Stomach smooth muscle (tissue), 2 donors: ENCODE measurements around the gene RHO.
"Not testable (repeated sequence)": the region's sequence is repeated elsewhere in the genome, so short reads cannot be mapped to it uniquely, and the experiment has no call there.

Experiments
- H3K27ac ChIP-seq: one replicate; pipeline ENCODE4 v1.7.0; 2013; ENCODE audit warnings: mild to moderate bottlenecking, low read length, inconsistent platforms
- H3K27me3 ChIP-seq, 2 donors: one replicate each; pipeline ENCODE4 v1.7.0; 2013; ENCODE audit warnings: low read length in 2 of 2; ENCODE audit not compliant: insufficient read depth in 2 of 2, control insufficient read depth in 1 of 2
- H3K36me3 ChIP-seq, 2 donors: one replicate each; pipeline ENCODE4 v1.7.0; 2013; ENCODE audit warnings: low read length in 2 of 2; ENCODE audit not compliant: control insufficient read depth in 2 of 2, insufficient read depth in 2 of 2
- H3K4me1 ChIP-seq: one replicate; pipeline ENCODE4 v1.7.0; 2013; ENCODE audit warnings: low read length; ENCODE audit not compliant: control insufficient read depth, insufficient read depth
- H3K4me3 ChIP-seq, 2 donors: one replicate each; pipeline ENCODE4 v1.7.0; 2013; ENCODE audit warnings: low read length in 2 of 2
- H3K9ac ChIP-seq, 2 donors: one replicate each; pipeline ENCODE4 v1.7.0; 2013; ENCODE audit warnings: low read length in 2 of 2, mild to moderate bottlenecking in 1 of 2
- H3K9me3 ChIP-seq, 2 donors: one replicate each; pipeline ENCODE4 v1.7.0; 2013; ENCODE audit warnings: low read length in 2 of 2; ENCODE audit not compliant: control insufficient read depth in 2 of 2
- donor health status: healthy.
- donor health status: Pancreatic carcinoma.

The RHO gene

GRCh38 chr3:129513705-129514104 is 14.7 kb upstream of the RHO start:
- H3K27me3 ChIP-seq = no peaks in the 10 kb centered on the region
- H3K36me3 ChIP-seq = peaks cover 4 to 41% of the 10 kb centered on the region in 2 donors
- no peaks in the 10 kb centered on the region for H3K9me3 ChIP-seq
- H3K27ac ChIP-seq = no peak overlapping the region
- H3K9ac ChIP-seq = no peak overlapping the region
- no peak overlapping the region for H3K4me3 ChIP-seq
- no peaks in the 10 kb centered on the region for H3K4me1 ChIP-seq

- H3K36me3 ChIP-seq = peaks cover 4 to 42% of the 10 kb centered on the region in 2 donors
- no peaks in the 10 kb centered on the region for H3K27me3 ChIP-seq
- no peak overlapping the region for H3K4me3 ChIP-seq
- no peaks in the 10 kb centered on the region for H3K4me1 ChIP-seq
- H3K27ac ChIP-seq = no peak overlapping the region
- H3K9me3 ChIP-seq = no peaks in the 10 kb centered on the region
- H3K9ac ChIP-seq = no peak overlapping the region
These were observed 14.3 kb upstream of the RHO start for GRCh38 chr3:129514110-129514509.

GRCh38 chr3:129514563-129514962 is 13.9 kb upstream of the RHO start:
- Histone ChIP-seq H3K36me3 (peaks cover 4 to 42% of the 10 kb centered on the region in 2 donors), H3K27me3 (no peaks in the 10 kb centered on the region), H3K27ac (no peak overlapping the region), H3K9me3 (no peaks in the 10 kb centered on the region), H3K4me1 (no peaks in the 10 kb centered on the region), H3K4me3 (no peak overlapping the region), H3K9ac (no peak overlapping the region)

- H3K4me3 ChIP-seq, H3K9me3 ChIP-seq, H3K27me3 ChIP-seq, H3K4me1 ChIP-seq, H3K9ac ChIP-seq, H3K27ac ChIP-seq: not testable (repeated sequence)
- peaks cover 4 to 40% of the 10 kb centered on the region in 2 donors for H3K36me3 ChIP-seq
These were observed 13.2 kb upstream of the RHO start for GRCh38 chr3:129515108-129515820.

GRCh38 chr3:129515821-129516432 is 12.5 kb upstream of the RHO start:
- H3K9ac ChIP-seq, H3K4me3 ChIP-seq, H3K27ac ChIP-seq, H3K4me1 ChIP-seq, H3K27me3 ChIP-seq, H3K9me3 ChIP-seq: not testable (repeated sequence)
- peaks cover 4 to 35% of the 10 kb centered on the region in 2 donors for H3K36me3 ChIP-seq

- Histone ChIP-seq H3K4me1 (no peaks in the 10 kb centered on the region), H3K4me3 (no peak overlapping the region), H3K27ac (no peak overlapping the region), H3K9me3 (no peaks in the 10 kb centered on the region), H3K36me3 (peaks cover 0 to 27% of the 10 kb centered on the region in 2 donors), H3K9ac (no peak overlapping the region), H3K27me3 (no peaks in the 10 kb centered on the region)
These were observed 10.9 kb upstream of the RHO start for GRCh38 chr3:129517516-129517915.

GRCh38 chr3:129518038-129518561 is 10.3 kb upstream of the RHO start:
- Histone ChIP-seq H3K27ac (no peak overlapping the region), H3K27me3 (no peaks in the 10 kb centered on the region), H3K36me3 (peaks cover 0 to 25% of the 10 kb centered on the region in 2 donors), H3K9ac (no peak overlapping the region), H3K4me1 (no peaks in the 10 kb centered on the region), H3K9me3 (no peaks in the 10 kb centered on the region), H3K4me3 (no peak overlapping the region)

- no peak overlapping the region for H3K27ac ChIP-seq
- H3K4me3 ChIP-seq = no peak overlapping the region
- H3K4me1 ChIP-seq = no peaks in the 10 kb centered on the region
- no peaks in the 10 kb centered on the region for H3K9me3 ChIP-seq
- H3K27me3 ChIP-seq = no peaks in the 10 kb centered on the region
- no peak overlapping the region for H3K9ac ChIP-seq
- peaks cover 0 to 25% of the 10 kb centered on the region in 2 donors for H3K36me3 ChIP-seq
These were observed 9.9 kb upstream of the RHO start for GRCh38 chr3:129518581-129518980.

- H3K27me3 ChIP-seq = no peaks in the 10 kb centered on the region
- H3K4me3 ChIP-seq = no peak overlapping the region
- no peak overlapping the region for H3K27ac ChIP-seq
- no peak overlapping the region for H3K9ac ChIP-seq
- no peaks in the 10 kb centered on the region for H3K9me3 ChIP-seq
- H3K4me1 ChIP-seq = no peaks in the 10 kb centered on the region
- peaks cover 0 to 18% of the 10 kb centered on the region in 2 donors for H3K36me3 ChIP-seq
These were observed 9.0 kb upstream of the RHO start for GRCh38 chr3:129519449-129519848.

GRCh38 chr3:129519896-129520715 is 8.3 kb upstream of the RHO start:
- Histone ChIP-seq H3K9ac (no peak overlapping the region), H3K36me3 (peaks cover 0 to 15% of the 10 kb centered on the region in 2 donors), H3K27me3 (no peaks in the 10 kb centered on the region), H3K4me1 (no peaks in the 10 kb centered on the region), H3K9me3 (no peaks in the 10 kb centered on the region), H3K4me3 (no peak overlapping the region), H3K27ac (no peak overlapping the region)
